GM23338 (cell line): ENCODE results near the gene MED13L.

ENCODE experiments used
- CREB1 ChIP-seq: fragments of 250-450 bp; sonication (Bioruptor Pico); IDR thresholded peaks from 2 replicates; pipeline ENCODE4 v1.5.0; 2020; ENCODE audit warnings: low read depth, mild to moderate bottlenecking, moderate library complexity
- CTCF ChIP-seq, 2 experiments: fragments of 200-600 bp in 1 of 2; sonication (generic) in 1 of 2; conservative IDR thresholded peaks; 2 replicates each; pipeline versions ENCODE4 v1.5.1 to v1.6.1; 2016 to 2017; ENCODE audit warnings: antibody characterized with exemption in 2 of 2, low read depth in 2 of 2, mild to moderate bottlenecking in 2 of 2, moderate library complexity in 1 of 2
- EZH2 ChIP-seq: fragments of 200-600 bp; sonication (generic); IDR thresholded peaks from one replicate; pipeline ENCODE4 v1.8.0; 2017; ENCODE audit warnings: antibody characterized with exemption, mild to moderate bottlenecking, low read depth; ENCODE audit not compliant: unreplicated experiment
- EZH2phosphoT487 ChIP-seq: fragments of 200-600 bp; sonication (generic); IDR thresholded peaks from one replicate; pipeline ENCODE4 v1.8.1; 2018; ENCODE audit warnings: antibody characterized with exemption; ENCODE audit not compliant: unreplicated experiment
- POLR2AphosphoS5 ChIP-seq: IDR thresholded peaks from 2 replicates; pipeline ENCODE4 v1.6.1; 2016; ENCODE audit warnings: antibody characterized with exemption, low read depth
- REST ChIP-seq: IDR thresholded peaks from one replicate; pipeline ENCODE4 v1.6.1; 2018; ENCODE audit warnings: antibody characterized with exemption; ENCODE audit not compliant: unreplicated experiment
- STAT1 ChIP-seq: IDR thresholded peaks from one replicate; pipeline ENCODE4 v1.6.1; 2016; ENCODE audit warnings: antibody characterized with exemption; ENCODE audit not compliant: unreplicated experiment

GRCh38 chr12:116220756-116221155 lies 56.7 kb downstream of the MED13L start:
- TF ChIP-seq REST (no peak), CTCF (conservative IDR thresholded peaks at IDR 0.05; ENCODE audit: low read depth in 2 of 2) (peak in 1 of 2 experiments; percentile 15; a peak in 1 of 4 replicates), EZH2 (no peak), EZH2phosphoT487 (no peak), STAT1 (no peak), POLR2AphosphoS5 (no peak), CREB1 (no peak)
